Fibroblast of skin of left quadriceps (primary cell): Measurements from ENCODE around the gene OR5M8.

ENCODE experiments used
- DNase-seq, 2 experiments: peaks; one replicate each; pipeline ENCODE4 v3.0.0-alpha.2; 2013; ENCODE audit warnings: low read depth in 2 of 2

OR5M8 gene

DNA sequence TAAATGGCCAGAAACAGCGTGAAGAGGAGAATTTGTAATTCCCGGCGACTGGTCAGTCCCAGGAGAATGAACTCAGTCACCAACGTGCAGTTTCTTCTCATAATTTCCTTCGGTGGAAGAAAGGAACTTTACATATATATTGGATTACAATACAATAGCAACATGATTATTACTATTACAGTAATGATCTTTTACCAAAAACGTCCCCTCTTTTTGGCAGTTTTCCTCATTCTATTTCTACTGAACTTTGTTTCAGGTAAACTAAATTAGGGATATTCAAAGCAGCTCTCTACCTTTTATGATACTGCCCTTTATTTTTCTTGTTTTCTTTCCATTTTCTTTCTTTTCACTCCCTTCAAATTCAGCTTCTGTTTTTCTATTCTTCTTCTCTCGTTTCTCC lies at the start of gene OR5M8:
Gene OR5M8, minus strand, starts transcription at position 101 of the 400 bp plus-strand sequence. Its CDS starts 0 bp downstream, at position 101.
- no peak for DNase-seq

DNA sequence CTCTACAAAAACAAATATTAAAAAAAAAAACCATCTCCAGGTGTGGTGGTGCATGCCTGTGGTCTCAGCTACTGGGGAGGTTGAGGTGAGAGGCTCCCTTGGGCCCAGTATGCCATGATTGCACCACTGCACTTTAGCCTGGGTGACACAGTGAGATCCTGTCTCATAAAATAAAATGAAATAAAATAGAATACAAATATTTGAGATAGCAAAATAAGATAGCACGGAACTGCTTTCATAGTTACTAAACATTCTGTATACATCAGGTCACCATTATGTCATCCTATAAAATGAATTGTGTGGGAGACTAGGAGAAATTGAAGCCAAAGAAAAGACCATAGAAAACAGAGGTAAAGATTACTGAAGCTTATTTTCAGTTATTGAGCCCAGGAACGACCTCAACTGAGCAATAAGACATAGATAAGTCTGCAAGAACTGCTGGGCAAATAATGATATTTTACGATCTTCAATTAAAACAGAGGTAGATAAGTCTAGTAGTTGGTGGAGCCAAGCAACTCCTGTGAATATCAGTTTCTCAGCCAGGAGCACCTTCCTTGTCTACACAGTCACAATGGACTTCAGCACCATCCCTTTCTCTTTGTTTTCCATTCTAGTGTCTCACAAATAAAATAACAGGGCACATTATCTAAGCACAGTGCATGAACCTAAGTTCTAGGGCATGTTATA lies 42.0 kb upstream of the OR5M8 start:
- DNase-seq: no peak

DNA sequence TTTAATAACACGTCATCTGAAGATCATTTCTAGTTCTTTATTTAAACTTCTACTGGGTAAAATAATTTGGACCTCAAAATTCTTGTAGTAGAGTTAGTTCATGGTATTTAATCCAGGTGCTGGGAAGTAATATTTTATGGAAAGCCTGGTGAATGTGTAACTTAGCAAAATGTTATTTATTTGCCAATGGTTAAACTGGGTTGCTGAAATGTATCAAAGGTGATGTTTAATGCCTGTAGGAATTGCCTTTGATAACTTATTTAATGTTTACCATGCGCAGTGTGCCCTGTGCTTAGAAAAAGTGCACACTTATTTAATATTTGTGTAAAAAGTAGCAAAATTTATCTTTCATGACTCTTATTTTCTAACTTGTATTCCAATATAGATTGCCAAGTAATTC lies 40.7 kb upstream of the OR5M8 start:
- no peak for DNase-seq

DNA sequence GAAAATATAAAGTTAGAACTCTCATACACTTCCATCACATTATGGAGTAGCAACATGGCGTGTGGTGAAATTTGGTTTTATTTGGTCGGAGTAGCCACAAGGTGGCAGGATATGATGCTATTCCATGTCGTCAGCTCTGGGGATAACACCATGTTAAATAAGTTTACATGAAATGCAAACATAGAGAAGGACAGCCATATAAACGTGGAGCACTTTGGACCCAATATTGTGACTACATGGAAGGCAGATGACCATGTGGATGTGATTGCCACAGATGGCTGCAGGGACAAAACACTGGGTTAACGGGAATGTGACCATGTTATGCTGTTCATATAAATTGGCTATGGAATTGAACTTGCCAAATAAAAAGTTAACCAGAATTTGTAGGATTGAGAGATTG lies 30.8 kb upstream of the OR5M8 start:
- DNase-seq: no peak

DNA sequence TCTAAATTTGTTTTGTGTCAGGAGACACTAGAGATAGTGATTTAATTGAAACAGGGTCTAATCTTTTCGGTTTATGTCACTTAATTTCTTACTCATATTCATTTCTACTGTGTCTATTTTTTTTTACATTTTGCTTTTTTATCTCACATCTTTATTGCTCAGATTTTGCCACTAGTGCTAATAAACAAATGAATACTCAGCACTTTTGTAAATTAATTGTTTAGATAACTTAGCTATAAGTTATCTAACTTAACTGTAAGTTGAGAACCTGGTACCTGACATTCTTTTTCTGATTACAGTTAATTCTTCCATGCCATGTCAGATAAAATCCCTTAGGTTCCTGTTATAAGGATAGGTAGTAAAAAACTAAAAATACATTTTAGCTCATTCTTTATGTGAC lies 22.1 kb upstream of the OR5M8 start:
- no peak for DNase-seq

DNA sequence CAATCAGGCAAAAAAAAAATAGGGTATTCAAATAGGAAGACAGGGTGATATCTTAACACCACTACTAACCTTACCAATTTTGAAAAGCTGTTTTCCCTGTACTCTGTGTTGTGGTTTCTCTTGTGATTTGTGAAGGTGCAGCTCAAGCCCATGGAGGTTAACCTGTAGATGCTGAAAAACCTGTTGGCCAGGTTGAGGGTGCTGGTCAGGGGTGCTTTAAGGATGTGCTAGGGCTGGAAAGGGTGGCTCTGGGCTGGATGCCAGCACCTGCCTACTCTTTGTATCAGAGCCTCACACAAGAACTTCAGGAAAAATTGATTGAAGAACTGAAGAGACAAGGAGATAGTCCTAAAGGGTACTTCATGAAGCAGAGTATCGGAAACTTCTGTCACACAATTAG lies 18.3 kb upstream of the OR5M8 start:
- DNase-seq: no peak

DNA sequence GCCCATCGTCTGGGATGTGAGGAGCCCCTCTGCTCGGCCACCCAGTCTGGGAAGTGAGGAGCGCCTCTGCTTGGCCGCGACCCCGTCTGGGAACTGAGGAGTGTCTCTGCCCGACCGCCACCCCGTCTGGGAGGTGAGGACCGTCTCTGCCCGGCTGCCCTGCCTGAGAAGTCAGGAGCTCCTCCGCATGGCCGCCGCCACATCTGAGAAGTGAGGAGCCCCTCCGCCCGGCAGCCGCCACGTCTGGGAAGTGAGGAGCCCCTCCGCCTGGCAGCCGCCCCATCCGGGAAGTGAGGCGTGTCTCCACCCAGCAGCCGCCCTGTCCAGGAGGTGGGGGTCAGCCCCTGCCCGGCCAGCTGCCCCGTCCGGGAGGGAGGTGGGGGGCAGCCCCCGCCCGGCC lies 5.8 kb upstream of the OR5M8 start:
- DNase-seq: no peak

DNA sequence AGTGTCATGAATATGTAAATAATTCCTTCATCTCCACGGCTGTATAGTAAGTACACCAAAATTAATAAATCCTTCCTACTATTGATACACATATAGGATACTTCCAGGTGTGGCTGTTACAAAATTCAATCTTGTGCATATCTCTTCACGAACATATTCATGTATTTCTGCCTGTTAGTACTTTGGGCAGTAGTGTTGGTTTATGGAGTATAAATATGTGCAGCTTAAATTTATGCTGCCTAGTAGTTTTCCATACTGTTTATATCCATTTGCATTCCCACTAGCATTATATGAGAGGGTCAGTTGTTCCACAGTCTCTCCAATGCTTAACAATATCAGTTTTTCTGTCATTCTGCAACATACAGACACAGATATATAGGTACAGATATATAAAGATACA lies 3.9 kb upstream of the OR5M8 start:
- DNase-seq: no peak

DNA sequence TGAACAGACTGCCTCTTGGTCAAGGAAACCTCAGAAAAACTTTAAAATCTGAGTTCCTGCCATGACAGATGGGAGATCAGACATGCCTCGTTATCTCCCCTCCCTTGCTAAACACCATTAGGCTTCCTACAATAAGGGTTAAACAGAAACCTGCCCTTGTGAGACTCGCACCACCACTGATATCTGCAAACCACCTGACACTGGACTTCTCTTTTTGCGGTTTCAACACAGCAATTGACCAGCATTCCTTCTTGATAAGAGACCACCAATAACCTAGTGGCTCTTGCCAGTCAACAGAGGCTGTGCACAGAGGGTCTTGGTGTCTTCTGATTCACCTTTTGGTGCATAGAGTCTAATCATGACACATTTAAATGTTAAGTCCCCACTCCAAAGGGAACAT lies 4.4 kb downstream of the OR5M8 start:
- DNase-seq: no peak

DNA sequence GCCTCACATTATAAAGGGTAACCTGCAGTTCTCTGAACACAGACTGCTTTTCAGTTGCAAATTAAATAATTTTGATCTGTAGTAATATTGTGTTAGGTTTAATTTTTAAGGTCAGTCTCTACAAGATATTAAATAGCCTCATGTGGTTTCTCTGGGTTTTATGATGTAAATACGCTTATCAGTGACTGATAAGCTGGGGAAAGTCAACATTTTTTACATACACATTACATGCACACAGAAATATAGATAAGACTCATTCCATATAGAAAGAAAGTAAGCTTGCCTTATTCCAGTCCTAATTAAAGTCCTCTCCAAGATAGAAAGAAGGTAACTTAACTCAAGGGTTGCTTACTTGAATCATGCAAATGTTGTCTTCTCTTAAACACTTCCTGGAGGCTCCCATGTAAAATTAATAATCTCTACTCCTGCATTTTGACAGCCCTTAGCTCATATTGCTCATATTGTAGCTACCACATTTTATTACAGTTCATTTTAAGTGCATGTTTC lies 16.4 kb downstream of the OR5M8 start:
- no peak for DNase-seq

DNA sequence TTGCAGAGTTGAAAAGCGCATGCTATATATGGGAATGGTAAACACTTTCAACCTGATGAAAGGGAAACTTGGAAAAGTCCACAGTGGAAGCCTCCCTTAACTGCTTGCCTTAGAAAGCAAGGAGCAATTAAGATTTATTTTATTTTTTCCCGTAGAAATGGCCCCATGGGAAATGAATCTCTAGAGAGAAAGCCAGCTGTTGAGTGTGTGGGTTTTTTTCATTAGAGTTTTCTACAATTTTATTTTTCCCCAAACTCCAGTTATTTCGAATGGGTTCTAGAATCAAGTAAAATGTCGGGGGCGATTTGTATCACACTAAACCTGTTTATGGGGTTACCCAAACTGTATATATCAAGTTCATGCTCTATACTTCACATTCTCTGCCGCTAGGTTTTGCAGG lies 17.9 kb downstream of the OR5M8 start, which contains the start of gene OR5M3:
Gene OR5M3, minus strand, starts transcription at position 101 of the 400 bp plus-strand sequence. CDS start 2,855 bp downstream, outside the sequence.
- no peak for DNase-seq

DNA sequence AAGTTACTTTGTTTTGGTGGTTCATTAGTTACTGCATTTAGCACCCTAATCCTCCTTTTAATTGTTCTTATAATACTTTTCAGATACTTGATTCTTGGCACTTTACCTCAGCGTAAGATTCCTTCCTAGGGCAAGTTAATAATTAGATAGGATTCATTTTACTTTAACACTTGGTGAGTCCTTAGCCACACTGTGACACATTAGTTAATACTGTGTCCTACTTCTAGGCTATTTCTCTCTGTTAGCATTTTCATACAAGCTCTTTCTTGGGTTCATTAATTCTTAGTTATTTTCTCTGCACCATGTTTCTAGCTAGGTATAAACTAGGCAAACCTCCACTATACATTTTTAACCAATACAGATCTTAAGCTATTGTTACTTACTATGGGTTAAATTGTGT lies 34.1 kb downstream of the OR5M8 start:
- DNase-seq: no peak

DNA sequence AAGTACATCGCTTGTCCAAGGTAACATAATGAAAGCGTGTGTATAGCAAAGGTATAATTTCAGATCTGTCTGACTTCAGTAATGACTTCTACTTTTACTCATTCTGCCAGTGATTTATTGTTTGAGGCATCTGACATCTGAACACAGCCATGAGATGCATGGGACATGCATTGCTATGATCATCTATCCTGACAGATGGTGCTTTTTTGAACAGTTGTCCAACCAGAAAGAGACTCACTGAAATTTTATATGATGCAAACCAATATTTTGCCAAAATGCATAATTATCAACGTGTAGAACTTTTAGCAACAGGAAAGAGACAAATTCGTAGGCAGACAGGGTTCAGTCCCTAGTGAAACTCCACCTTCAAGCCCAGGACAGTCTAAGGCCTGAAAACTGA lies 37.6 kb downstream of the OR5M8 start:
- no peak for DNase-seq
